Stimulated activated CD8-positive, alpha-beta memory T cell treated with anti-CD3 and anti-CD28 coated beads, Interleukin-12 subunit alpha, Interleukin-12 subunit beta, amount 100 ng/mL, for 24 hours (primary cell): ENCODE measurements around the gene TMEM214.

Source experiments
- DNase-seq: peaks from one replicate; pipeline ENCODE4 v3.0.0-alpha.2; 2020; ENCODE audit errors: extremely low read depth

Gene TMEM214

GRCh38 chr2:27009716-27010115 is 23.0 kb upstream of the TMEM214 start:
- DNase-seq, result no peak

GRCh38 chr2:27010139-27010538 is 22.6 kb upstream of the TMEM214 start:
- DNase-seq, result no peak

GRCh38 chr2:27013738-27014137 is 19.0 kb upstream of the TMEM214 start:
- no peak for DNase-seq

DNA sequence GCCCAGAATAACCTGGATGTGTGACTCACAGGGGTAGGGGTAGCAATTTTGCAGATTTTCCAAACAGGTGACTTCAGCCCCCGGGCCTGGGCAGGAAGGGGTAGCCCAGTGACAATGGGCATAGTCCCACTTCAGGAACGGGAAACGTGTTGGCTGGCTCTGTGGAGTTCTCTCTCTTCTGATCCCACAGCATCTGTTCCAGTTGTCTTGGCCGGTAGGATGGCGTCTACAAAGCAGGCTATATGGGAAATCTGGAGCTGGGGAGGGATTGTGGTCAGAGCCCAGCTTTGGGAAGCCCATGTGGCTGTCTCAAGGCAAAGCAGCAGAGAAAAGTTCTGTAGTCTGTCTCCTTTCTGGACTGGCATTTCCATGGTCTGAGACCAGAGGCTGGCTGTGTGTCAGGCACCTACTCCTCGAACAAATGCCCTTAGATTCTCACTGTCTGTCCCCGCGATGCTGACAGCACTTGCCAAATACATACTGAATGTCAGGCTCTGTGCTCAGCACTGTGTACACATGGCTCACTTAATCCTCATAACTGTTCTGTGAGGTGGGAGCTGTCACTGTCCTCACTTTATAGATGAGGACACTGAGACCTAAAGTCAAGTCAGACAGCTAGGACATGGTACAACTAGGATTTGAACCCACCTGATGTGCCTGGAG is 17.9 kb upstream of the TMEM214 start:
- DNase-seq, result no peak

GRCh38 chr2:27016801-27017325 is 15.9 kb upstream of the TMEM214 start:
- no peak for DNase-seq

GRCh38 chr2:27018142-27018541 is 14.6 kb upstream of the TMEM214 start:
- DNase-seq, result no peak

GRCh38 chr2:27019459-27019858 is 13.3 kb upstream of the TMEM214 start:
- no peak for DNase-seq

DNA sequence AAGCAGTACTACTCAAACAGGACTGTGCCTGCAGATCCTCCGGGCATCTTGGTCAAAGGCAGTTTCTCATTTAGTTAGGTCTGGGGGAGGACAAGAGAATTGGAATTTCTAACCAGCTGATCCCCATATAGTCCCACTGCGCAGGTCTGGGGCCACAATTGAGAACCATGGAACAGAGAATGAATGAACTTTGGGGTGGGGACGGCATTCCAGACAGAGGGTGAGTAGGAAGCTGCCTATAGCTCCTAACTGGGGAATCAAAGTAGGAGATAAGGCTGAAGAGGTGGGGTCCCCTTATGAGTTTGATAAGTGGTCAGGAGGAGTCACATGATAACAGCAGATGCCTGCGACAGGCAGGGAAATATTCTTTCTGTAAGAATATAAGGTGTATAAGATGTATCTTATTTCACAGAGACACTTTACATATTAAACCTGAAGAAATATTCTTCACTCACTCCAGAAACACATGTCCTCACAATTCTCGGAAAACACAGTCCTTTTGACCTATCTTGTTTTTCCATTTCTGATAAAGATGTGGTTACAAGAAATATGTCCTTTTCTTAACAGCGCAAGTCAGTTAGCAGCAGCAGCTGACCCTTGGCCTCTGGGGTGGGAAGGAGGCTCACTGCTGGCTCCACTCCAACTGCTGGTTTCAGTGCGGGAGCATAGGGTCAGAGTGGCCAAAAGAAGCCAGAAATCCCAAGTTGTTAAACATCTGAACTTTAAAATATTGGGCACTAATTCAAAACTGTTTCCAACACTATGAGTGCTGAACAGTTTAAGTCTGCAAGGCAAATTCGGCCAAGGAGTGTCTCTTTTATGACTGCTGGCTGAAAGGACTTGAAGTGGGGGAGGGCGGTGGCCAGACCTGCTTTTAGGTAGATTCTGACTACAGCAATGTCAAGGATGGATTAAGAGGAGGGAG is 12.6 kb upstream of the TMEM214 start:
- DNase-seq, result no peak

GRCh38 chr2:27021253-27022049 is 11.3 kb upstream of the TMEM214 start:
- DNase-seq, result no peak

GRCh38 chr2:27023740-27024139 is 9.0 kb upstream of the TMEM214 start:
- no peak for DNase-seq

DNA sequence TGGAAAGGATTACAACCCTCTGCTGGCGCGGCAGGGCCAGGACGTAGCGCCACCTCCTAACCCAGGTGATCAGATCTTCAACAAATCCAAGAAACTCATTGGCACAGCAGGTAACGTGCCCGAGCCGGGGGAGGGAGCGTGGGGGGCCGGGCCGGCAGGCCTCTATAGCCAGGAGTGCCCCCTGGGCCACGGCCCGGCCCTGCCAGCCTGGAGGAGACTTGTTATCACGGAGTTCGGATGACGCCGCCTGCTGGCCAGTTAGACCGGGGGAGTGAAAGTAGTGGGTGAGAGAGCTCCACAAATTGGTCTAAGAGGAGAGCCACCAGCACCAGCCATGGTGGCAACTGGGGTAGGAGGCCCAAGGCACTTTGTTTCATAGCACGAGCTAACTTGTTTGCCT is 8.6 kb upstream of the TMEM214 start:
- DNase-seq, result no peak

GRCh38 chr2:27024812-27025211 is 8.0 kb upstream of the TMEM214 start:
- DNase-seq, result no peak

GRCh38 chr2:27025281-27025800 is 7.4 kb upstream of the TMEM214 start:
- DNase-seq, result no peak

- no peak for DNase-seq
These were observed 6.6 kb upstream of the TMEM214 start for GRCh38 chr2:27025861-27026851.

- DNase-seq, result no peak
These were observed 5.5 kb upstream of the TMEM214 start for GRCh38 chr2:27027211-27027651.

GRCh38 chr2:27029051-27029450 is 3.7 kb upstream of the TMEM214 start:
- no peak for DNase-seq

- DNase-seq, result no peak
These were observed 588 bp downstream of the TMEM214 start for GRCh38 chr2:27033253-27033852.

DNA sequence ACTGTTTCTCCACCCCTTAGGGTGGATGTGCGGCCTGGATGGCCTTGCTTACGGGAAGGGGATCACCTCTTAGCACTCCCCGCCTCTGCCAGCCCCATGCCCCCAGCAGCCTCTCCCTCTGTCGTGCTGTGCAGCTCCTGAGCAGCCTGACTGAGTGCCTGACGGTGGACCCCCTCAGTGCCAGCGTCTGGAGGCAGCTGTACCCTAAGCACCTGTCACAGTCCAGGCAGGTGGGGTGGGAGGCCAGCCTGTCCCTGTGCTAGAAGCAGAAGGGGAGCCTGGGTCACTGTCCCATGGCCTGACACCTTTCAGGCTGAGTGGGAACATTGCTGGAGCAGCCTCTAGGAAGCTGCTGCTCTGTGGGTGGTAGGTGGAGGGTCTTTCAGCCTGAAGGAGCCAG is 5.2 kb downstream of the TMEM214 start:
- no peak for DNase-seq

- no peak for DNase-seq
These were observed 6.0 kb downstream of the TMEM214 start for GRCh38 chr2:27038631-27039339.
